GM12878 (cell line): ENCODE results near the gene GHRL. TPM values are rescaled to one million over a fixed set of nuclear protein-coding genes. Genes with fewer than 3 reads are reported as not detected.

ENCODE experiments used
- ATAC-seq: fragments of 200-7000 bp; cut with Tn5 transposase; 3 replicates; pipeline ENCODE4 v1.9.1; 2020; ENCODE audit warnings: mild to moderate bottlenecking, moderate library complexity
- BruUV-seq: library from RNA; stranded (reverse); fragments of 400-500 nt; replicated peaks from 2 replicates; lab custom pipeline; 2021; lab: Mats Ljungman, UMichigan
- CTCF ChIA-PET: fragments of 300-600 bp; sonication (Branson Sonifier 250); formaldehyde crosslinking; extraction: SDS; loops from one replicate; lab custom pipeline; 2021; ENCODE audit warnings: inconsistent platforms; lab: Yijun Ruan, JAX
- POLR2A ChIA-PET: fragments of 350-600 bp; formaldehyde crosslinking; extraction: SDS; loops from one replicate; lab custom pipeline; 2021; ENCODE audit warnings: inconsistent platforms; lab: Charles Lee
- RAD21 ChIA-PET: fragments of 300-600 bp; sonication (Branson Sonifier 250); formaldehyde crosslinking; loops from one replicate; lab custom pipeline; 2023; ENCODE audit warnings: antibody characterized with exemption; ENCODE audit not compliant: unreplicated experiment; lab: Charles Lee
- SMC1A ChIA-PET: fragments of 300-600 bp; sonication (Branson Sonifier 250); formaldehyde crosslinking; loops from one replicate; lab custom pipeline; 2023; ENCODE audit not compliant: unreplicated experiment, uncharacterized antibody; lab: Charles Lee
- DNase-seq: peaks from one replicate; pipeline ENCODE4 v3.0.0-alpha.2; 2011; ENCODE audit warnings: low read depth, low spot score
- FAIRE-seq: peaks from 3 replicates; lab custom pipeline; 2011; peaks lifted over from hg19 to GRCh38; lab: Jason Lieb, UNC
- H2AFZ ChIP-seq: 2 replicates; pipeline ENCODE4 v1.6.0; 2011; ENCODE audit warnings: low read depth, low read length, control low read depth; ENCODE audit not compliant: control insufficient read depth
- H3K27ac ChIP-seq: 2 replicates; pipeline ENCODE4 v1.5.1; 2011; ENCODE audit warnings: control low read depth; ENCODE audit not compliant: control insufficient read depth, insufficient read depth
- H3K27me3 ChIP-seq, 2 experiments: replicated peaks in 1 of 2; 2 replicates each; pipeline versions ENCODE4 v1.6.0 to v1.6.1; 2011; ENCODE audit warnings: low read length in 1 of 2; ENCODE audit not compliant: control insufficient read depth in 2 of 2, insufficient read depth in 2 of 2
- H3K36me3 ChIP-seq, 2 experiments: 2 replicates each; pipeline ENCODE4 v1.5.1; 2011; ENCODE audit warnings: low read length in 1 of 2; ENCODE audit not compliant: control insufficient read depth in 2 of 2, insufficient read depth in 2 of 2
- H3K4me1 ChIP-seq: 2 replicates; pipeline ENCODE4 v1.6.1; 2011; ENCODE audit warnings: mild to moderate bottlenecking, low read length, moderate library complexity, mixed read lengths; ENCODE audit not compliant: control insufficient read depth, insufficient read depth
- H3K4me2 ChIP-seq: 2 replicates; pipeline ENCODE4 v1.6.0; 2011; ENCODE audit warnings: control low read depth; ENCODE audit not compliant: control insufficient read depth, insufficient read depth
- H3K4me3 ChIP-seq: fragments of 200-600 bp; sonication (generic); 2 replicates; pipeline ENCODE4 v1.5.1; 2016
- H3K79me2 ChIP-seq: 2 replicates; pipeline ENCODE4 v1.6.0; 2011; ENCODE audit warnings: low read length; ENCODE audit not compliant: control insufficient read depth, insufficient read depth
- H3K9ac ChIP-seq: 2 replicates; pipeline ENCODE4 v1.8.0; 2011; ENCODE audit warnings: low read length, control low read depth, mixed read lengths; ENCODE audit not compliant: control insufficient read depth, insufficient read depth
- H3K9me3 ChIP-seq: replicated peaks from 3 replicates; pipeline ENCODE4 v1.5.1; 2011; ENCODE audit warnings: mild to moderate bottlenecking, low read length; ENCODE audit not compliant: control insufficient read depth, insufficient read depth
- H4K20me1 ChIP-seq: 2 replicates; pipeline ENCODE4 v1.6.0; 2011; ENCODE audit not compliant: control insufficient read depth, insufficient read depth
- ASH2L ChIP-seq: fragments of 300-600, 200-600 bp; sonication (generic); IDR thresholded peaks from 2 replicates; pipeline ENCODE4 v1.6.1; 2017; ENCODE audit warnings: low read depth, mild to moderate bottlenecking, borderline replicate concordance
- BACH1 ChIP-seq: fragments of 450-650 bp; IDR thresholded peaks from 2 replicates; pipeline ENCODE4 v1.6.1; 2017; ENCODE audit warnings: mild to moderate bottlenecking, borderline replicate concordance
- ELK1 ChIP-seq: IDR thresholded peaks from 2 replicates; pipeline ENCODE4 v1.6.1; 2012; ENCODE audit warnings: low read depth, low read length, improper control_type of control experiment
- MYB ChIP-seq: fragments of 150-350 bp; IDR thresholded peaks from 2 replicates; pipeline ENCODE4 v1.6.1; 2014; ENCODE audit warnings: mild to moderate bottlenecking, low read depth, low read length, borderline replicate concordance
- MYC ChIP-seq: IDR thresholded peaks from 2 replicates; pipeline ENCODE4 v1.6.1; 2011; ENCODE audit warnings: mild to moderate bottlenecking, low read length, moderate library complexity, inconsistent platforms; ENCODE audit not compliant: insufficient read depth, insufficient replicate concordance, insufficient read length, severe bottlenecking
- NR2F1 ChIP-seq: fragments of 450-650 bp; conservative IDR thresholded peaks from 2 replicates; pipeline ENCODE4 v1.6.1; 2017; ENCODE audit warnings: mild to moderate bottlenecking
- RUNX3 ChIP-seq: IDR thresholded peaks from 2 replicates; pipeline ENCODE4 v1.6.1; 2012; ENCODE audit warnings: low read length, inconsistent platforms
- WGBS: methylation state at CpG from one replicate; pipeline ENCODE4 v1.1.6; 2016; ENCODE audit warnings: low lambda C conversion rate; ENCODE audit not compliant: insufficient replicate concordance, insufficient coverage; ENCODE audit errors: missing lambda C conversion rate; 5-methylcytosine and 5-hydroxymethylcytosine counted together
- in situ Hi-C: fragments of 300-500 bp; cut with MboI; formaldehyde crosslinking; loops from 9 replicates; pipeline ENCODE4 v1.14.3; 2018; ENCODE audit warnings: mixed read lengths
- intact Hi-C: fragments of 100-400 bp; cut with micrococcal nuclease; formaldehyde crosslinking; loops from one replicate; pipeline ENCODE4 v1.14.2; 2022; ENCODE audit not compliant: unreplicated experiment
- polyA plus RNA-seq, 11 experiments: library from polyadenylated mRNA; depleted of rRNA in 4 of 11; unstranded in 6 of 11; stranded (reverse) in 5 of 11; fragments of >200 nt; fragmentation: Nextera tagmentation in 4 of 11; fragmentation: Illumina TruSeq in 1 of 11; extraction: Ambion mirVana in 4 of 11; extraction: Trizol in 1 of 11; gene quantifications; 1 replicate in 1 of 11; 2 replicates in 10 of 11; pipeline versions ENCODE4 v1.2.1 to v1.2.3, GENCODE V29; 2011 to 2016; ENCODE audit warnings: inconsistent platforms in 2 of 11, missing spikeins in 2 of 11, low read depth in 1 of 11
- total RNA-seq, 4 experiments: library from RNA; depleted of rRNA in 3 of 4; stranded (reverse); fragments of >200 nt in 3 of 4; fragmentation: Illumina TruSeq in 1 of 4; extraction: Trizol in 1 of 4; gene quantifications; 2 replicates each; pipeline versions ENCODE4 v1.2.1 to v1.2.3, GENCODE V29; 2013 to 2021

The GHRL gene
- total and polyA plus RNA-seq, 10 of the 15 experiments (the other 5 are each of a cell fraction or from before 2014, with no cell fraction given), result 0.35 to 2.2 (median 0.88) TPM

- H3K4me2 ChIP-seq, result no peak overlapping the region
- H3K9ac ChIP-seq, result no peak overlapping the region
- H3K79me2 ChIP-seq, result no peaks in the 10 kb centered on the region
- ATAC-seq (no peak), DNase-seq (no peak), FAIRE-seq (no peak)
- no peak overlapping the region for H3K4me3 ChIP-seq
- POLR2A ChIA-PET, result no interaction called here
- in situ Hi-C loops, result no loop called here
- no peaks in the 10 kb centered on the region for H3K9me3 ChIP-seq
- H3K36me3 ChIP-seq, result peaks cover 19 to 44% of the 10 kb centered on the region in 2 experiments
- CTCF ChIA-PET, result interaction anchor here (0.6 kb wide), 1 partner anchor 199 kb away, joined by 3 read pairs; no protein-coding TSS in a partner anchor
- RAD21 ChIA-PET, result no interaction called here
- 75% methylated on average over 2 of the region's 2 CpGs for WGBS
- no peaks in the 10 kb centered on the region for H4K20me1 ChIP-seq
- SMC1A ChIA-PET, result no interaction called here
- H2AFZ ChIP-seq, result no peak overlapping the region
- TF ChIP-seq NR2F1 (no peak), RUNX3 (no peak), BACH1 (peak; percentile 72; the same call in 1 of the 2 replicates), ELK1 (no peak), MYC (no peak), ASH2L (no peak), MYB (no peak)
- no peaks in the 10 kb centered on the region for H3K27me3 ChIP-seq
- no peak overlapping the region for H3K27ac ChIP-seq
- no peaks in the 10 kb centered on the region for H3K4me1 ChIP-seq
- intact Hi-C loops, result no loop called here
- BruUV-seq, result no TSS peak
These were observed 17.8 kb upstream of the GHRL start for GRCh38 chr3:10310578-10310977.

DNA sequence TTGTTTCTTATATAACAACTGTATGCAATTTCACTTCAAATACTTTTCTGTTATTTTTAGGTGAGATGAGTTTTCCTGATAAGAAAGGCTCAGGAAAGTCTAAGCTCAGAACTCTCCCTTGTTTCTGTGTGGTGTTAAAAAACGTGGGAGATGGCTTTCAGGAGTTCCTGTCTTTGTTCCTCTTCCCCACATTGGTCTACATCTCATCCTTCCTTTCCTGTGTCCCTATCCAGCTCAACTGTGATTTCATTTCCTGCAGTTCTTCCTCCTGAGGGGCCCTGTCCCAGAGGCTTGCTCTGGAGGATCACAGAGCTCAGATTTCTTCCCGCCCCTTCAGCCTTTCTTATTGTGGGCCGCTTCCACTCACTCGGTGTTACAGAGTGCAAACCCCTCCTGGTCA, 17.0 kb upstream of the GHRL start:
- Histone ChIP-seq H3K27me3 (no peaks in the 10 kb centered on the region), H3K9ac (no peak overlapping the region), H2AFZ (no peak overlapping the region), H3K4me3 (no peak overlapping the region), H3K79me2 (no peaks in the 10 kb centered on the region), H4K20me1 (no peaks in the 10 kb centered on the region), H3K9me3 (no peaks in the 10 kb centered on the region), H3K4me1 (no peaks in the 10 kb centered on the region), H3K36me3 (peaks cover 18 to 40% of the 10 kb centered on the region in 2 experiments), H3K4me2 (no peak overlapping the region), H3K27ac (no peak overlapping the region)
- ChIA-PET RAD21 (no interaction called here), POLR2A (no interaction called here), SMC1A (no interaction called here), CTCF (no interaction called here)
- DNase-seq, result no peak
- no peak for ATAC-seq
- intact Hi-C loops, result no loop called here
- BruUV-seq, result no TSS peak
- in situ Hi-C loops, result no loop called here
- TF ChIP-seq ELK1, result no peak
- 76% methylated on average over 4 of the region's 4 CpGs for WGBS
- FAIRE-seq, result no peak
